ENCODE results near the gene MRPS18A. TPM values are rescaled to one million over a fixed set of nuclear protein-coding genes. Genes with fewer than 3 reads are reported as not detected.

The MRPS18A gene
- total RNA-seq: 57.3 and 59.8 TPM in 2 replicates

DNA sequence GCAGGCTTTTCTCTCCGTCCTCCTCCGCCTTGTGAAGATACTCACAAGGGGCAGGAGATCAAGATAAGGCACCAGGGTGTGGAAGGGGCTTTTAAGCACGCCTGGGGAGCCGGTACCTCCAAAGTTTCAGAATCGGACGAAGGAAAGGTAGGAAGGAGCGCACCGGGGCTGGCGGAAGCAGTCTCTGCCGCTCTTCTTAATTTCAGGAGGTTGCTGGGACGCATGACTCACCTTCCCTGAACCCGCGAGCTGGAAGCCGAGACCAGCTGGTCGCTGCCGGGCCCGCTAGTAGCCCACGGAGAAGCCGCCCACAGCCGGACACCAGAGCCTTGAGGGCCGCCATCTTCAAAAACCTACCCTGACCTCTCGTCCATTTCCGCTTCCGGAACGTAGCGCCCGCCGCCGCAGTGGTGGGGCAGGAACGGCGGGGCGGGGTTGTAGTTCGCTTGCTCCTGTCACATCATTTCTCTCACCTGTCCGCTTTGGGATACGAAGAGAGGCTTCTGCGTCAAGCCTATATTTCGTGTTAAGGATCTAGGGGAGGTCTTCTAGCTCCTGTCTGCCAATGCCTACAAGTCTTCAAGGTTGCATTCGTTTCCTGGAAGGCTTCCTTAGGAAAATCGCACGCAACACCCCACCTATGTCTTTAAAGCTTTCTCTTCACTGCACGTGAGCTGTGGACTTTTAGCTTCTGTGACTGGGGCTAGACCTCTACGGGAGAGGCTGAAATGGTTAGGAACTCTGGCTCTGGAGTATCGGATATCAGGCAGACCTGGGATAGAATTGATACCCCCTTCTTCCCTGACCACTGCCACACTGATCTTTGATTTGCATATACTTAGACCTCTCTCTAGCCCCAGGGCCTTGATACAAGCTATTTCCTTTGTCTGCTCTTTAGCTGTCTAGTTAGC is at the start of gene MRPS18A:
MRPS18A (minus strand) TSS at position 355 of the 911 bp plus-strand sequence; CDS start at position 343, 12 bp downstream.

DNA sequence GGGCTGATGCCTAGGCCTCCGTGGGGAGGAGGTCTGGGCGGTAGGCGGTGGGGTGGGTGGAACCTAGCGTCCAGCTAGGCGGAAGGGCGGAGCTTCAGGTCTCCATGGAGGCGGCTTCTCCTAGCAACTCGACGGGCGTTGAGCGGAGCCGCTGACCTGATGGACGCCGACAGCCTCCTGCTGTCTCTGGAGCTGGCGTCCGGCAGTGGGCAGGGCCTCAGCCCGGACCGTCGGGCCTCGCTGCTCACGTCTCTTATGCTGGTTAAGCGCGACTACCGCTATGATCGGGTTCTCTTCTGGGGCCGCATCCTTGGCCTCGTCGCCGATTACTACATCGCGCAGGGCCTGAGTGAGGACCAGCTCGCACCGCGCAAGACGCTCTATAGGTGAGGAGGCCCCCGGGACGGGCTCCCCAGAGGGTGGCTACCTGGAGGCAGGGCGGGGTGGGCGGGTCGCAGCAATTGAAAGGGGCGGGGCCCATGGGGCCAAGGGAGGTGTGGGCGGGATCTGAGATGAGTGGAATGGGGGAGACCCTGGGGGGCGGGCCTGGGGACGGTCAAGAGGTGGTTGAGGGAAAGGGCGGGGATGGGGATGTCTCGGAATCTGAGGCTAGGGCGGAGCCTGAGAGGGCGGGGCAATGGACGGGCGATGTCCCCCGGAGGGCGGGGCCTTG is 42.5 kb downstream of the MRPS18A start, which contains the start of gene RSPH9:
RSPH9 (plus strand) TSS at position 97 of the 673 bp plus-strand sequence; CDS start at position 160, 63 bp downstream.

DNA sequence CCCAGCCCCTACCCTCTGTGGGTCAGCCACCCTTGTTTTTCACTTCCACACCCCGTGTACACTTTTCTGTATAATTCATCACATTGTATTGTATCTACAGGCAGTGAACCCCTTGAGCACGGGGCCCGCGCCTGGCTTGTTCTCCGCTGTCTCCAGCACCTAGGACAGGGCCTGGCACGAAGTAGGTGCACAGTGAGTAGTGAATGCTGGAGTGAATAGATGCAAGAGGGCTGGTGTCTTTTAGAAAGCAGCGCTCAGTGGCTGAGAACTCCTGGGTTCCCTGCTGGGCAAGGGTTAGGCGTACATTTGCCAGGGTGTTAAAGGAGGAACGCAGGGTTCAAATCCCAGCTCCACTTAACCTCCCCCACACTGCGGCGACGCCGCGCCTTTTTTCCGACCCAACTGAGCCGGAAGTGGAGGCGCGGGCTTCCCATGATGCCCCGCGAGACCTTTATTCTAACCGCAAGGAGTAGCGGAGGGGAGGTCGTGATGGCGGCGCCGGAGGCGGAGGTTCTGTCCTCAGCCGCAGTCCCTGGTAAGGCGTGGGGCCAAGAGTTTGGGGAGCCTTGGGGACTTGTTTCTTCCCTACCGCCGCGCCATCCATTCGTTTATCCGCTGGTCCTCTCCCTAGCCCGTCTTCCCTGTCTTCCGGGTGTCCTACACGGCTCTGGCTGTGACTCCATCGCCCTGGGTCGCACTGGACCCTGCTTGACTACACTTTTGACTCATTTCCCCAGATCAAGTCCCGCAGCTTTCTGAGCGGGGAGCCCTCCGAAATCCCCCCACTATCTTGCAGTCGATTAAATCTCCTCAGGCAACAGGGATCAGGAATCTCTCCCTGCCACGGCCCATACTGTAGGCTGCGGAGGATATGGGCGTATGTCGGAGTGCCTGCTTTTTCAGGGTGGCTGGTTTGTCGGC is 51.9 kb downstream of the MRPS18A start, which contains the start of gene MAD2L1BP:
MAD2L1BP (plus strand) TSS at position 454 of the 921 bp plus-strand sequence; CDS start at position 490, 36 bp downstream.

DNA sequence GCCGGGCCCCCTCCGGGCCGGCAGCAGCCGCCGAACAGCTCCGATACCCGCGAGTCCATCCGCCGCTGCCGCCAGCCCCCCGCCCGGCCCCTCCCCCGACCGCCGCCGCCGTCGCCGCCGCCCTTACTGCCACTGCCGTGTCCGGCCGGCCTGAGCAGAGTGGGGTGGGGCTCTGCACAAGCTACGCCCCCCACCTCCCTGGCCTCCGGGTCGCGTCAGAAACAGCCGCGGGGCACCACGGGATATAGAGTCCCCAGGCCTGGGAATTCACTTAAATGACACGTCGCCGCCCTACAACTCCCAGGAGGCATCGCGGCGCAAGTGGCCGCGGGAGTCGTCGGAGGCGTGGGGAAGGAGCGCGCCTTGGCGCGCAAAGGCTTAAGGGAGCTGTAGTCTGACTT is 58.5 kb downstream of the MRPS18A start, which contains the start of gene GTPBP2:
GTPBP2 (minus strand) TSS at position 161 of the 401 bp plus-strand sequence; CDS start at position 59, 102 bp downstream.

Other genes starting within 250 kb of the MRPS18A start
- gene DLK2, start 232.2 kb downstream of the MRPS18A start, total RNA-seq: 0.38 and 1.3 TPM in 2 replicates
- gene TJAP1, start 210.2 kb downstream of the MRPS18A start, total RNA-seq: 15.3 and 20.3 TPM in 2 replicates
- under 0.01 and 1.4 TPM in 2 replicates for gene LRRC73, start 177.4 kb downstream of the MRPS18A start, total RNA-seq
- 93.5 and 107 TPM in 2 replicates for gene YIPF3, start 170.9 kb downstream of the MRPS18A start, total RNA-seq
- 17.5 and 24.8 TPM in 2 replicates for gene POLR1C, start 170.7 kb downstream of the MRPS18A start, total RNA-seq
- gene XPO5, start 111.8 kb downstream of the MRPS18A start, total RNA-seq: 29.2 and 46.4 TPM in 2 replicates
- gene POLH, start 111.6 kb downstream of the MRPS18A start, total RNA-seq: 11.3 and 22.2 TPM in 2 replicates
- gene GTPBP2, start 58.5 kb downstream of the MRPS18A start, total RNA-seq: 48.9 and 52.5 TPM in 2 replicates
- 40.6 and 44.0 TPM in 2 replicates for gene MAD2L1BP, start 52.0 kb downstream of the MRPS18A start, total RNA-seq
- gene RSPH9, start 42.8 kb downstream of the MRPS18A start, total RNA-seq: 0.16 and 0.89 TPM in 2 replicates
- gene VEGFA, start 82.4 kb upstream of the MRPS18A start, total RNA-seq: 46.0 and 76.3 TPM in 2 replicates